DND-41 (cell line): ENCODE results near the gene C17orf58.
A peak's percentile ranks its signal among the peaks of the same experiment; 100 is the strongest.
"Not testable (repeated sequence)": the region's sequence is repeated elsewhere in the genome, so short reads cannot be mapped to it uniquely, and the experiment has no call there.

ENCODE experiments used
- ATAC-seq: fragments of 200-7000 bp; cut with Tn5 transposase; 3 replicates; pipeline ENCODE4 v1.9.1; 2021; ENCODE audit warnings: low read depth; ENCODE audit not compliant: insufficient read depth
- DNase-seq: peaks from one replicate; pipeline ENCODE4 v3.0.0-alpha.2; 2020
- H2AFZ ChIP-seq: 2 replicates; pipeline ENCODE4 v1.6.0; 2012; ENCODE audit warnings: low read depth, low read length
- H3K27ac ChIP-seq: 2 replicates; pipeline ENCODE4 v1.5.1; 2012; ENCODE audit warnings: low read length, inconsistent platforms
- H3K27me3 ChIP-seq: fragments of 200-600 bp; sonication (generic); 2 replicates; pipeline ENCODE4 v1.6.0; 2012; ENCODE audit warnings: low read length, mild to moderate bottlenecking, inconsistent platforms; ENCODE audit not compliant: insufficient read depth, poor library complexity
- H3K36me3 ChIP-seq: 2 replicates; pipeline ENCODE4 v1.5.1; 2012; ENCODE audit warnings: low read length, inconsistent platforms; ENCODE audit not compliant: insufficient read depth
- H3K4me1 ChIP-seq: 2 replicates; pipeline ENCODE4 v1.5.1; 2012; ENCODE audit warnings: mild to moderate bottlenecking, low read length; ENCODE audit not compliant: insufficient read depth
- H3K4me2 ChIP-seq: 2 replicates; pipeline ENCODE4 v1.6.0; 2012; ENCODE audit warnings: mild to moderate bottlenecking, moderate library complexity, low read length, inconsistent platforms; ENCODE audit not compliant: insufficient read depth
- H3K4me3 ChIP-seq, 2 experiments: fragments of 200-600 bp in 1 of 2; shearing (Covaris generic) in 1 of 2; 2 replicates each; pipeline ENCODE4 v1.5.1; 2012 to 2016; ENCODE audit warnings: inconsistent platforms in 2 of 2, low read length in 2 of 2, mild to moderate bottlenecking in 2 of 2, low read depth in 1 of 2, moderate library complexity in 1 of 2
- H3K79me2 ChIP-seq: 2 replicates; pipeline ENCODE4 v1.6.0; 2012; ENCODE audit warnings: low read length, inconsistent platforms; ENCODE audit not compliant: insufficient read depth
- H3K9ac ChIP-seq: 2 replicates; pipeline ENCODE4 v1.6.0; 2012; ENCODE audit warnings: low read depth, mild to moderate bottlenecking, inconsistent platforms, low read length, moderate library complexity
- H3K9me3 ChIP-seq: 2 replicates; pipeline ENCODE4 v1.5.1; 2012; ENCODE audit warnings: low read length, moderate library complexity, mild to moderate bottlenecking, inconsistent platforms; ENCODE audit not compliant: insufficient read depth, severe bottlenecking
- H4K20me1 ChIP-seq: 2 replicates; pipeline ENCODE4 v1.6.0; 2012; ENCODE audit warnings: low read length; ENCODE audit not compliant: insufficient read depth
- CTCF ChIP-seq: IDR thresholded peaks from 2 replicates; pipeline ENCODE4 v1.5.1; 2012; ENCODE audit warnings: borderline replicate concordance, low read length, moderate library complexity, mild to moderate bottlenecking; ENCODE audit not compliant: poor library complexity, severe bottlenecking; ENCODE audit errors: extremely low read depth
- EZH2 ChIP-seq: IDR thresholded peaks from 3 replicates; pipeline ENCODE4 v1.6.1; 2012; ENCODE audit warnings: borderline replicate concordance, low read depth, mild to moderate bottlenecking, moderate library complexity, low read length, inconsistent platforms; ENCODE audit not compliant: severe bottlenecking

Gene C17orf58

GRCh38 chr17:67996301-67997171, at the start of gene C17orf58:
Gene C17orf58, minus strand, starts transcription at chr17:67996469. Its CDS starts 271 bp downstream, at chr17:67996198.
- not testable (repeated sequence) for H4K20me1 ChIP-seq, H3K79me2 ChIP-seq, H3K36me3 ChIP-seq, DNase-seq, ATAC-seq, H3K9me3 ChIP-seq, H3K27ac ChIP-seq
- Histone ChIP-seq H3K4me2 (peak within 1 kb of the TSS; percentile 81), H3K4me1 (peaks cover 33% of the 10 kb centered on the region), H3K9ac (peak within 1 kb of the TSS; percentile 38; the same call in 1 of the 2 replicates), H3K27me3 (peaks cover 34% of the 10 kb centered on the region), H3K4me3 (peak within 1 kb of the TSS; percentile 25 to 55; a peak in 3 of 4 replicates), H2AFZ (peak within 1 kb of the TSS; percentile 44; the same call in 1 of the 2 replicates)

GRCh38 chr17:68036304-68037147, 40.3 kb upstream of the C17orf58 start:
- H3K9ac ChIP-seq = peak overlapping the region; percentile 94
- peaks cover 38% of the 10 kb centered on the region; the same call in 1 of the 2 replicates for H4K20me1 ChIP-seq
- no peaks in the 10 kb centered on the region for H3K9me3 ChIP-seq
- H3K4me3 ChIP-seq = peak overlapping the region; percentile 55 to 78
- no peak for ATAC-seq
- peaks cover 52% of the 10 kb centered on the region for H3K36me3 ChIP-seq
- peak overlapping the region; percentile 96 for H3K27ac ChIP-seq
- H3K27me3 ChIP-seq = no peaks in the 10 kb centered on the region
- peaks cover 50% of the 10 kb centered on the region for H3K4me1 ChIP-seq
- H3K4me2 ChIP-seq = peak overlapping the region; percentile 73
- no peak for DNase-seq
- TF ChIP-seq EZH2 (no peak), CTCF (no peak)
- peaks cover 55% of the 10 kb centered on the region for H3K79me2 ChIP-seq
- no peak overlapping the region for H2AFZ ChIP-seq

GRCh38 chr17:68035523-68036303, 39.4 kb upstream of the C17orf58 start, which contains the start of gene KPNA2:
Gene KPNA2, plus strand, starts transcription at chr17:68035735. Its CDS starts 1,398 bp downstream, at chr17:68037133.
- H3K79me2 ChIP-seq = peaks cover 48% of the 10 kb centered on the region
- H3K4me2 ChIP-seq = peak within 1 kb of the TSS; percentile 73
- DNase-seq (peak; percentile 96), ATAC-seq (peak; percentile 90)
- no peaks in the 10 kb centered on the region for H3K27me3 ChIP-seq
- H3K9ac ChIP-seq = peak within 1 kb of the TSS; percentile 94
- H4K20me1 ChIP-seq = peaks cover 31% of the 10 kb centered on the region; the same call in 1 of the 2 replicates
- H3K9me3 ChIP-seq = no peaks in the 10 kb centered on the region
- TF ChIP-seq EZH2 = no peak
- TF ChIP-seq CTCF = no peak
- peak within 1 kb of the TSS; percentile 96 for H3K27ac ChIP-seq
- peak within 1 kb of the TSS; percentile 82 for H2AFZ ChIP-seq
- H3K36me3 ChIP-seq = peaks cover 44% of the 10 kb centered on the region
- H3K4me1 ChIP-seq = peaks cover 46% of the 10 kb centered on the region
- peak within 1 kb of the TSS; percentile 55 to 78 for H3K4me3 ChIP-seq
